Measurements from ENCODE around the gene PLAC9.

Gene PLAC9

DNA sequence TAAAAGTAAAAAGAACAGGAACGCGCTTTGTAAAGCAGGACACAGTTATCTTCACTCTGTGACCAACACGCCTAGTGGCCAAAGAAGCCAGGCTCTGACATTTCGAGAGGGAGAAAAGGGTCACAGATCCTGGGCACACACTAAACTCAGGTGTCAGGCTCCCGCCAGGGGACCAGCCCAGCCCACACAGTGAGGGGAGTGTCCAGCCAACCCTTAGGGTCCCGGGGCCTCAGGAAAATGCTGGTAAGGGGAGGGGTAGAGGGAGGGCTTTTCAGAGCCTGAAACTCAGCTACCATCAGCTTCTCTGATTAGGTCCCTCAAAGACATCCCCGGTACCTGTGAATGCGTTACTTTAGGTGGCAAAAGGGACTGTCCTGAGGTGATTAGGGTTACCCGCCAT lies 56.2 kb downstream of the PLAC9 start:
- TF ChIP-seq POLR2A (IDR thresholded peaks at IDR 0.05; ENCODE audit: low read depth, low read length) = no peak
- TF ChIP-seq POLR2AphosphoS5 (IDR thresholded peaks at IDR 0.05; ENCODE audit: low read depth, low read length) = no peak
- no peak for TF ChIP-seq TAF1 (IDR thresholded peaks at IDR 0.05; ENCODE audit: borderline replicate concordance, low read depth, low read length)
- no peak for FAIRE-seq
- DNase-seq (ENCODE audit: insufficient read length) = no peak

GRCh38 chr10:80191589-80192270 lies 59.2 kb downstream of the PLAC9 start:
- FAIRE-seq (no peak), DNase-seq (ENCODE audit: insufficient read length) (no peak)
- TF ChIP-seq POLR2AphosphoS5 (IDR thresholded peaks at IDR 0.05; ENCODE audit: low read depth, low read length) (no peak), TAF1 (IDR thresholded peaks at IDR 0.05; ENCODE audit: borderline replicate concordance, low read depth, low read length) (no peak), POLR2A (IDR thresholded peaks at IDR 0.05; ENCODE audit: low read depth, low read length) (no peak)

GRCh38 chr10:80192553-80192952 lies 60.0 kb downstream of the PLAC9 start:
- TF ChIP-seq POLR2A (IDR thresholded peaks at IDR 0.05; ENCODE audit: low read depth, low read length) (no peak), POLR2AphosphoS5 (IDR thresholded peaks at IDR 0.05; ENCODE audit: low read depth, low read length) (no peak), TAF1 (IDR thresholded peaks at IDR 0.05; ENCODE audit: borderline replicate concordance, low read depth, low read length) (no peak)
- FAIRE-seq (no peak), DNase-seq (ENCODE audit: insufficient read length) (no peak)

DNA sequence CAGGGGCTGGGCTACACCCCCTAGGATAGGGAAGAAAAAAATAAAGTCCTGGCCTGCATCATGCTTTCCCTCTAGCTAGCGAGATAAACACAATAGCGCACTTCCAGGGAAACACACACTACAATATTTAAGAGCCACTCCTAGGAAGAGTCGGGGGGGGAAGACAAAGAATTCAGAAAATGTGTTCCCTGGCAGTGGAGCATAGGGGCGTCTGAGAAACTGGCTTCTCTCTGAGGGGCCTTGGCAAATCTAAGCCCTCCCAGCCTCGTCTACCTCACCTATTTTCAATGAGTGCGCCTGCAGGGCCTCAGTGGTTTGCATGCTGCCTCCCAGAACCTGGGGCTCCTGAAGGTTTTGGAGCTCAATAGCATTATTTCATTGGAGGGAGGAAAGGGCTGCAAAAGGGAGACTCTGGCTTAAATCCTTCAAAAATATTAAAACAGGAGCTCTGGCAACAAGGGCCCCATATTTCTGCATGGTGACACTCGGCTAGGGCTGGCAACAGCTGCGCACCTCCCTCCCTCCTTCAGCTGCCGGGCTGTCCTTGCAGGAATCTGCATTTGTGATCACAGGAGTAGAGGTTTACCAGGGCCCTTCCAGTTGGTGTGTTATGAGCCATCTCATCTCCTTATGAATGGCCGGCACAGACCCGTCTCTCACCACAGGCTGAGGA lies 62.0 kb downstream of the PLAC9 start:
- no peak for FAIRE-seq
- DNase-seq (ENCODE audit: insufficient read length) = no peak
- TF ChIP-seq TAF1 (IDR thresholded peaks at IDR 0.05; ENCODE audit: borderline replicate concordance, low read depth, low read length) (no peak), POLR2A (IDR thresholded peaks at IDR 0.05; ENCODE audit: low read depth, low read length) (no peak), POLR2AphosphoS5 (IDR thresholded peaks at IDR 0.05; ENCODE audit: low read depth, low read length) (no peak)
